Measurements from ENCODE around the gene PIAS4.

Gene PIAS4

GRCh38 chr19:4046946-4047683 lies 39.6 kb downstream of the PIAS4 start:
- ChIA-PET CTCF (no interaction called here), POLR2A (no interaction called here)
- TF ChIP-seq, protein P1, sequence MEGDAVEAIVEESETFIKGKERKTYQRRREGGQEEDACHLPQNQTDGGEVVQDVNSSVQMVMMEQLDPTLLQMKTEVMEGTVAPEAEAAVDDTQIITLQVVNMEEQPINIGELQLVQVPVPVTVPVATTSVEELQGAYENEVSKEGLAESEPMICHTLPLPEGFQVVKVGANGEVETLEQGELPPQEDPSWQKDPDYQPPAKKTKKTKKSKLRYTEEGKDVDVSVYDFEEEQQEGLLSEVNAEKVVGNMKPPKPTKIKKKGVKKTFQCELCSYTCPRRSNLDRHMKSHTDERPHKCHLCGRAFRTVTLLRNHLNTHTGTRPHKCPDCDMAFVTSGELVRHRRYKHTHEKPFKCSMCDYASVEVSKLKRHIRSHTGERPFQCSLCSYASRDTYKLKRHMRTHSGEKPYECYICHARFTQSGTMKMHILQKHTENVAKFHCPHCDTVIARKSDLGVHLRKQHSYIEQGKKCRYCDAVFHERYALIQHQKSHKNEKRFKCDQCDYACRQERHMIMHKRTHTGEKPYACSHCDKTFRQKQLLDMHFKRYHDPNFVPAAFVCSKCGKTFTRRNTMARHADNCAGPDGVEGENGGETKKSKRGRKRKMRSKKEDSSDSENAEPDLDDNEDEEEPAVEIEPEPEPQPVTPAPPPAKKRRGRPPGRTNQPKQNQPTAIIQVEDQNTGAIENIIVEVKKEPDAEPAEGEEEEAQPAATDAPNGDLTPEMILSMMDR (IDR thresholded peaks at IDR 0.05; ENCODE audit: control extremely low read depth, extremely low read depth, low read depth, missing control alignments): no peak
- no peak for DNase-seq (ENCODE audit: extremely low spot score)

DNA sequence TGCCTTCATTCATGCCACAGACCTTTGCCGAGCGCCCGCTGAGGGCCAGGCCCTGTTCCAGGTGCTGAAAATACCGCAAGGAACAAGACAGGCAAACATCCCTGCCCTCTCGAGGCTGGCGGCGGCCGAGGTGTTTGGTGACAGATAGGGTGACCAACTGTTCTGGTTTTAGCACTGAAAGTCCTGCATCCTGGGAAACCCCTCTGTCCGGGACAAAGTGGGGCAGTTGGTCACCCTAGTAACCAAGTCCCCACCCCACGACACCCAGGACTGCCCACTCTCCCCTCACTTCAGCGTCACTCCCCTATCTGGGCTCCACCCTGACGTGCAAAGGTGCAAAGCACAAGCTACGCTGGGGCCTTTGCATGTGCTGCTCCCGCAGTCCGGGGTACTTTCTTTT lies 41.9 kb downstream of the PIAS4 start:
- POLR2A ChIA-PET: no interaction called here
- no peak for DNase-seq (ENCODE audit: extremely low spot score)
- CTCF ChIA-PET: no interaction called here
- TF ChIP-seq, protein P1 (IDR thresholded peaks at IDR 0.05; ENCODE audit: control extremely low read depth, extremely low read depth, low read depth, missing control alignments): no peak

GRCh38 chr19:4051175-4052101 lies 43.9 kb downstream of the PIAS4 start:
- ChIA-PET POLR2A (no interaction called here), CTCF (interaction anchor here (1.2 to 1.4 kb wide), 2 partner anchors 11 to 64 kb away, joined by 3 to 4 read pairs; no protein-coding TSS in a partner anchor)
- DNase-seq (ENCODE audit: extremely low spot score): no peak
- TF ChIP-seq, protein P1 (IDR thresholded peaks at IDR 0.05; ENCODE audit: control extremely low read depth, extremely low read depth, low read depth, missing control alignments): no peak

DNA sequence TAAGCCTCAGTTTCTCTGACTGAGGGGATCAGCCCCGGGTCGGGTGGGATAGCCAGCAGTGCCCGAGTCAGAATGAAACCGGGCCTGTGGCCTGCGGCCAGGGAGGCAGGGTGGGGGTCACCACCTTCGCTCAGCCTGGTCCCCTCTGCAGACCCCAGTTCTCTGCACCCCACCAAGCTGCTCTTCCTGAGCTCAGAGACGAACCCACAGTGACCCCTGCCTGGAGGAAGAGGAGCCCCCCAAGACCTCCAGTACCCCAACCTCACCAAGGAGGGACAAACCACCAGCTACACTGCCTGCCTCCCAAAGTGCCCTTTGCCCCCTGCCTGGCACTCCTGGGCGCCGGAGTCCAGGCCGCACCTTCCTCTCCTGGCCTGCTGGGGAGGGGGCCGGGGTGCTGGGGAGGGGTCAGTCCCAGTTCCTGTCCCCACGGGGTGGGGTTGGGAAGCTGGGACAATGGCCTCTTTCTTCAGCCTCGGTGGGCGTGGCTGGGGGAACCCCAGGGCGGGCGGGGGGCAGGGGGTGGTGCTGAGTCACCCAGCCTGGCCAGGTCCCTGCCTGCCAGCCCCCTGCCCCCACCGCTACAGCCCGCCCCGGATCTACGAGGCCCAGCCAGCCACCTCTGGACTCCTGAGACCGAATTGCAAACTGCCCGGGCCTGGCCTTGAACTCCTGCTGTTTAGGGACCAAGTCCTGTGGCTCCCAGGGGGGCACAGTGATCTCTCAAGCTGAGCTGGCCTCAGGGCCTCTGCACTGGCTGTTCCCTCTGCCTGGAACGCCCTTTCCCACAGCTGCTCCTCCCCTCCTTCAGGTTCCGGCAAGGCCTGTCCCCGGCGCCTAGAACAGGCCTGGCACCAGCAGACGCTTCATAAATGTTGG lies 44.8 kb downstream of the PIAS4 start:
- no peak for DNase-seq (ENCODE audit: extremely low spot score)
- ChIA-PET CTCF (interaction anchor here (1.2 kb wide), 1 partner anchor 63 kb away, joined by 3 read pairs; no protein-coding TSS in a partner anchor), POLR2A (interaction anchor here (0.6 kb wide), 1 partner anchor 48 kb away, joined by 11 read pairs; no protein-coding TSS in a partner anchor)

DNA sequence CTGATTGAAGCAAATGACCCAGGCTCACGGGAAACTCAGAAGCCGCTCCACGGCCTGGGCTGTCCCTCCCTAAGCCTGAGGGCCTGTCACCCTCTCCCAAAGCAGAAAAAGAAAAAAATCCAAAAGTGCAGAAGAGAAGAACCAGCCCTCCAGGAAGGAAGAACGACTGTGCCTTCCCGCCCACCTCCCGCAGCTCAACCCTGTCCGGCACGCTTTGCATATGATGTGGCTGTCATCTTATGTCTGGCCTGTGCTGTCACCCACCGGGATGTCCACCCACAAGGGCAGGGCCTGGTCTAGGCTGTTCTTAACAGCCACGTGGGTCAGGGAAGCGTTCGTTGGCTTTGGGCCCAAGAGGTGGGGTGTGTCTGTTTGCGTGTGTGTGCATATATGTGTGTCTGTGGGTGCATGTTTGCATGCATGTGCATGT lies 45.5 kb downstream of the PIAS4 start:
- CTCF ChIA-PET: no interaction called here

More for the DNA sequence above, 44.8 kb downstream of the PIAS4 start:
- TF ChIP-seq, protein P1 (IDR thresholded peaks at IDR 0.05; ENCODE audit: control extremely low read depth, extremely low read depth, low read depth, missing control alignments): no peak

More for the DNA sequence above, 45.5 kb downstream of the PIAS4 start:
- TF ChIP-seq, protein P1 (IDR thresholded peaks at IDR 0.05; ENCODE audit: control extremely low read depth, extremely low read depth, low read depth, missing control alignments): no peak
- POLR2A ChIA-PET: interaction anchor here (0.6 kb wide), 1 partner anchor 48 kb away, joined by 11 read pairs; no protein-coding TSS in a partner anchor
- no peak for DNase-seq (ENCODE audit: extremely low spot score)

All from GM10248 (cell line).